Thoracic aorta (tissue), 2 donors: ENCODE data around the gene PLEKHH1. TPM values are rescaled to one million over a fixed set of nuclear protein-coding genes. Genes with fewer than 3 reads are reported as not detected.
A peak's percentile ranks its signal among the peaks of the same experiment; 100 is the strongest.

ENCODE experiments used
- ATAC-seq: fragments of 150-250 bp; one replicate; pipeline ENCODE4 v1.8.0; 2017; ENCODE audit warnings: low read depth; ENCODE audit not compliant: insufficient number of reproducible peaks, low FRiP score
- DNase-seq: peaks from one replicate; pipeline ENCODE4 v3.0.0-alpha.2; 2020; ENCODE audit warnings: low spot score
- H3K27ac ChIP-seq, 2 donors: fragments of 200-600 bp; sonication (generic); 1 replicate in 1 of 2; 2 replicates in 1 of 2; pipeline ENCODE4 v1.5.1; 2016; ENCODE audit warnings: mild to moderate bottlenecking in 2 of 2, moderate library complexity in 2 of 2
- H3K27me3 ChIP-seq: fragments of 200-600 bp; sonication (generic); replicated peaks from 2 replicates; pipeline ENCODE4 v1.6.0; 2016; ENCODE audit warnings: mild to moderate bottlenecking; ENCODE audit not compliant: insufficient read depth
- H3K36me3 ChIP-seq: fragments of 200-600 bp; sonication (generic); one replicate; pipeline ENCODE4 v1.5.1; 2016
- H3K4me1 ChIP-seq, 2 donors: fragments of 200-600 bp; sonication (generic); 1 replicate in 1 of 2; 2 replicates in 1 of 2; pipeline versions ENCODE4 v1.5.1 to v1.6.0; 2016; ENCODE audit warnings: low read depth in 2 of 2, mild to moderate bottlenecking in 1 of 2; ENCODE audit not compliant: control insufficient read depth in 1 of 2
- H3K4me3 ChIP-seq: fragments of 200-600 bp; sonication (generic); 2 replicates; pipeline ENCODE4 v1.5.1; 2016; ENCODE audit warnings: mild to moderate bottlenecking
- H3K9me3 ChIP-seq: fragments of 200-600 bp; sonication (generic); 2 replicates; pipeline ENCODE4 v1.5.1; 2016
- CTCF ChIP-seq: fragments of 200-600 bp; sonication (generic); IDR thresholded peaks from one replicate; pipeline ENCODE4 v1.5.1; 2019; ENCODE audit warnings: antibody characterized with exemption
- total RNA-seq, 2 donors: library from RNA; depleted of rRNA; stranded (reverse); fragments of >200 nt; gene quantifications; one replicate each; pipeline versions ENCODE4 v1.1.0 to v1.2.3, GENCODE V29; 2016

The PLEKHH1 gene
- total RNA-seq, 2 donors from 2014 or later: 1.4 to 3.8 TPM

GRCh38 chr14:67487937-67488893 lies 44.9 kb upstream of the PLEKHH1 start, which contains the start of gene TMEM229B:
TMEM229B (minus strand) TSS chr14:67488721; CDS start chr14:67473923, 14,798 bp downstream.
- no peak for ATAC-seq
- Histone ChIP-seq H3K36me3 (no peaks in the 10 kb centered on the region), H3K9me3 (peaks cover 2% of the 10 kb centered on the region), H3K4me1 (no peaks in the 10 kb centered on the region), H3K27me3 (no peaks in the 10 kb centered on the region), H3K4me3 (peak within 1 kb of the TSS; percentile 67), H3K27ac (no peak within 1 kb of the TSS)
- no peak for TF ChIP-seq CTCF
- no peak for DNase-seq

GRCh38 chr14:67490196-67490595 lies 42.9 kb upstream of the PLEKHH1 start:
- H3K9me3 ChIP-seq: peaks cover 11% of the 10 kb centered on the region
- ATAC-seq: no peak
- TF ChIP-seq CTCF: no peak
- no peaks in the 10 kb centered on the region for H3K36me3 ChIP-seq
- DNase-seq: no peak
- H3K27me3 ChIP-seq: no peaks in the 10 kb centered on the region
- no peaks in the 10 kb centered on the region for H3K4me1 ChIP-seq
- H3K4me3 ChIP-seq: no peak overlapping the region
- H3K27ac ChIP-seq: no peak overlapping the region

GRCh38 chr14:67491285-67491684 lies 41.8 kb upstream of the PLEKHH1 start:
- ATAC-seq: no peak
- Histone ChIP-seq H3K4me3 (no peak overlapping the region), H3K27ac (no peak overlapping the region), H3K27me3 (no peaks in the 10 kb centered on the region), H3K9me3 (peaks cover 11% of the 10 kb centered on the region), H3K36me3 (no peaks in the 10 kb centered on the region), H3K4me1 (no peaks in the 10 kb centered on the region)
- no peak for DNase-seq
- TF ChIP-seq CTCF: no peak

DNA sequence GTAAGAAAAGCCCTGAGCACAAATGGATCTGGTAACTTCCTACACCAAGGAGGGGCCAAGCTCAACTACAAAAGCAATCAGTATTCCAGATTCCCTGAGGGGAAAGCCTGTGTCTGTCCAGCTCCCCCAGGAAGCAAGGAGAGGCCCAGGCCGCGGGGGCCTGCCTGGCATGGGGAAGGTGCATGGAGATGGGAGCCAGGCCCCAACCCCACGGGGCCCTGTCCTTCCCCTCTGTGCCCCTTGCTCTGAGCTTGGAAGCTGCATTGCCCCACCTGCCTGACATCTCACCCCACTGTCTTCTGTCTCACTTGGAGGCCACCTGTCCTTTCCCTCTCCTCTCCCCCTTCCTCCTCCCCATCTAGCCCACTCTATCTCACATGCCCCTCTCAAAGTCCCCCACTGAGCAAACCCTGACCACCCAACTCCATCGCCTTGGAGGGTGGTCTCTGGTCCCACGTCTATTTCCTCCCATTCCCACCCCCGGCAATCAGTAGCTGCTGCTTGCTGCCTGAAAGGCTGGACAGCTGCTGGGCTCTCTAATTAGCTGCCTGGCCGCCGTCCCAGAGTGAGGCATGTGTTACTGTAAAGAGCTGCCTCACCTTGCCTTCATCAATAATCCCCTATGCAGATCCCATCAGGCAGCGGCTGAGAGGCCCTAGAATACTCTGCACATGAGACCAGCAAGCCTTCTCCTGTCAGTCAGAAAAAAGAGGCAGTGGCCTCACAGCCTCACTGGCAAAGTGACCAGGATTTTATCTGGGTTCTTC lies 41.2 kb upstream of the PLEKHH1 start:
- no peak for ATAC-seq
- Histone ChIP-seq H3K9me3 (peaks cover 11% of the 10 kb centered on the region), H3K27ac (no peak overlapping the region), H3K36me3 (no peaks in the 10 kb centered on the region), H3K4me3 (no peak overlapping the region), H3K4me1 (no peaks in the 10 kb centered on the region), H3K27me3 (no peaks in the 10 kb centered on the region)
- no peak for DNase-seq
- TF ChIP-seq CTCF: no peak

DNA sequence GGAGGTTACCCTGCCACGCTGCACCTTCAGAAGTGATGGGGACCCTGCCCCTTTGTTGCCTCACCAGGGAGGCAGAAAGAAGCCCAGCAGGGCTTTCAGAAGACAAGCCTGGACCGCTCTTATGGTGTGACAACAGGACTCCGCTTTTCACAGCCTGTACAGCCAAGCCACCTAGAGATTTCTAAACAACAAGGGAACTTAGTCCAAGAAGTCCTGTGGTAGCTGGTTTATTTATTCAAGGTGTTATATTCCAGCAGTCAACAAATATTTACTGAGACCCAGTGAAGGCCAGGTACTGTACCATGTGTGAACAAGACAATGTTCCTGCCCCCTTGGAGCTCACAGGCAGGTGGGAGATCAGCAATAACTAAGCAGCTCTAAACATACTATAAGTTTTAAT lies 40.6 kb upstream of the PLEKHH1 start:
- Histone ChIP-seq H3K27me3 (no peaks in the 10 kb centered on the region), H3K36me3 (no peaks in the 10 kb centered on the region), H3K4me1 (no peaks in the 10 kb centered on the region), H3K9me3 (peaks cover 11% of the 10 kb centered on the region), H3K4me3 (no peak overlapping the region), H3K27ac (no peak overlapping the region)
- no peak for DNase-seq
- no peak for TF ChIP-seq CTCF
- no peak for ATAC-seq
